ENCODE data around the gene SFTPA1. TPM values are rescaled to one million over a fixed set of nuclear protein-coding genes. Genes with fewer than 3 reads are reported as not detected.
"Not testable (repeated sequence)": the region's sequence is repeated elsewhere in the genome, so short reads cannot be mapped to it uniquely, and the experiment has no call there.

Gene SFTPA1
- polyA plus RNA-seq, 3 donors = not detected

- intact Hi-C loops (cut with micrococcal nuclease) = no loop called here
- H3K9ac ChIP-seq (ENCODE audit: insufficient read depth, low read length, poor library complexity, severe bottlenecking) = no peak overlapping the region
- TF ChIP-seq, protein P1, sequence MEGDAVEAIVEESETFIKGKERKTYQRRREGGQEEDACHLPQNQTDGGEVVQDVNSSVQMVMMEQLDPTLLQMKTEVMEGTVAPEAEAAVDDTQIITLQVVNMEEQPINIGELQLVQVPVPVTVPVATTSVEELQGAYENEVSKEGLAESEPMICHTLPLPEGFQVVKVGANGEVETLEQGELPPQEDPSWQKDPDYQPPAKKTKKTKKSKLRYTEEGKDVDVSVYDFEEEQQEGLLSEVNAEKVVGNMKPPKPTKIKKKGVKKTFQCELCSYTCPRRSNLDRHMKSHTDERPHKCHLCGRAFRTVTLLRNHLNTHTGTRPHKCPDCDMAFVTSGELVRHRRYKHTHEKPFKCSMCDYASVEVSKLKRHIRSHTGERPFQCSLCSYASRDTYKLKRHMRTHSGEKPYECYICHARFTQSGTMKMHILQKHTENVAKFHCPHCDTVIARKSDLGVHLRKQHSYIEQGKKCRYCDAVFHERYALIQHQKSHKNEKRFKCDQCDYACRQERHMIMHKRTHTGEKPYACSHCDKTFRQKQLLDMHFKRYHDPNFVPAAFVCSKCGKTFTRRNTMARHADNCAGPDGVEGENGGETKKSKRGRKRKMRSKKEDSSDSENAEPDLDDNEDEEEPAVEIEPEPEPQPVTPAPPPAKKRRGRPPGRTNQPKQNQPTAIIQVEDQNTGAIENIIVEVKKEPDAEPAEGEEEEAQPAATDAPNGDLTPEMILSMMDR (IDR thresholded peaks at IDR 0.05) = no peak
- no peaks in the 10 kb centered on the region for H3K79me2 ChIP-seq (ENCODE audit: insufficient read depth, low read length)
- no peaks in the 10 kb centered on the region for H3K4me1 Mint-ChIP-seq
- no peaks in the 10 kb centered on the region for H3K36me3 ChIP-seq (replicated peaks in 1 of 2; ENCODE audit: control insufficient read depth in 1 of 2, insufficient read depth in 2 of 2, low read length in 2 of 2)
- H3K27ac Mint-ChIP-seq = no peak overlapping the region
- no peak for DNase-seq
- no peaks in the 10 kb centered on the region for H3K4me1 ChIP-seq (ENCODE audit: control insufficient read depth in 1 of 2, insufficient read depth in 2 of 2, low read length in 2 of 2)
- H2AFZ ChIP-seq (ENCODE audit: insufficient read depth, low read depth, low read length, poor library complexity, severe bottlenecking) = no peak overlapping the region
- no peaks in the 10 kb centered on the region for H3K36me3 Mint-ChIP-seq
- H3K9me3 Mint-ChIP-seq = no peaks in the 10 kb centered on the region
- 87% methylated on average over 2 of the region's 3 CpGs for WGBS (ENCODE audit: insufficient coverage)
- H3K9me3 ChIP-seq (replicated peaks in 1 of 2; ENCODE audit: control insufficient read depth in 1 of 2, insufficient read depth in 1 of 2, low read length in 2 of 2) = no peaks in the 10 kb centered on the region
- H3K4me2 ChIP-seq (replicated peaks; ENCODE audit: extremely low read depth, low read length, poor library complexity, severe bottlenecking) = no peak overlapping the region
- no peaks in the 10 kb centered on the region for H3K27me3 ChIP-seq (ENCODE audit: control insufficient read depth in 2 of 2, insufficient read depth in 2 of 2, low read length in 2 of 2)
- no peak overlapping the region for H3K4me3 Mint-ChIP-seq
- H4K20me1 ChIP-seq (ENCODE audit: insufficient read depth, low read length) = no peaks in the 10 kb centered on the region
- peaks cover 0 to 1% (median 0%) of the 10 kb centered on the region in 3 donors for H3K27me3 Mint-ChIP-seq (ENCODE audit: low read depth in 3 of 3)
- H3K4me3 ChIP-seq (replicated peaks in 1 of 3; ENCODE audit: low read depth in 2 of 3, low read length in 3 of 3) = no peak overlapping the region
- no peak overlapping the region for H3K27ac ChIP-seq (ENCODE audit: low read depth in 1 of 2, low read length in 2 of 2)
Measured at GRCh38 chr10:79638318-79638717, 27.6 kb downstream of the SFTPA1 start.

DNA sequence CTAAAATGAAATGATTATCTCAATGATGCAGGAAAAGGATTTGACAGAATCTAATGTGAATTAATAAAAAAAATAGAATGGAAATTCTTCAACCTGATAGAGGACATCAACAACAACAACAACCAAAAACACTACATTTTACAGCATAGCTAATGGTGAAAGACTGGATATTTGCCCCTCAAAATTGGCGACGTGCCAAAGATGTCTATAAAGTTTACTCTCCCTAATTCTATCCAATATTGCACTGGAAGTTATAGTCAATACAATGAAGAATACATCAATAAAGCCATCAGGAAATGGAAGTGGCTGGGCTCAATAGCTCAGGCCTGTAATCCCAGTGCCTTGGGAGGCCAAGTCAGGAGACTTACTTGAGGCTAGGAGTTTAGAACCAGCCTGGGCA lies 42.0 kb downstream of the SFTPA1 start:
- H3K9me3 ChIP-seq (replicated peaks in 1 of 2; ENCODE audit: control insufficient read depth in 1 of 2, insufficient read depth in 1 of 2, low read length in 2 of 2); H4K20me1 ChIP-seq (ENCODE audit: insufficient read depth, low read length); H3K27me3 Mint-ChIP-seq (ENCODE audit: low read depth in 3 of 3); H3K9me3 Mint-ChIP-seq; H3K79me2 ChIP-seq (ENCODE audit: insufficient read depth, low read length); H3K27ac ChIP-seq (ENCODE audit: low read depth in 1 of 2, low read length in 2 of 2); H3K36me3 ChIP-seq (replicated peaks in 1 of 2; ENCODE audit: control insufficient read depth in 1 of 2, insufficient read depth in 2 of 2, low read length in 2 of 2); H3K4me3 ChIP-seq (replicated peaks in 1 of 3; ENCODE audit: low read depth in 2 of 3, low read length in 3 of 3); H3K27me3 ChIP-seq (ENCODE audit: control insufficient read depth in 2 of 2, insufficient read depth in 2 of 2, low read length in 2 of 2); H3K9ac ChIP-seq (ENCODE audit: insufficient read depth, low read length, poor library complexity, severe bottlenecking); H3K4me3 Mint-ChIP-seq; H2AFZ ChIP-seq (ENCODE audit: insufficient read depth, low read depth, low read length, poor library complexity, severe bottlenecking); H3K27ac Mint-ChIP-seq; H3K36me3 Mint-ChIP-seq; H3K4me1 ChIP-seq (ENCODE audit: control insufficient read depth in 1 of 2, insufficient read depth in 2 of 2, low read length in 2 of 2); intact Hi-C loops (cut with micrococcal nuclease); H3K4me1 Mint-ChIP-seq; DNase-seq; H3K4me2 ChIP-seq (replicated peaks; ENCODE audit: extremely low read depth, low read length, poor library complexity, severe bottlenecking): not testable (repeated sequence)
- no CpG with 5 or more reads among the region's 2 CpGs for WGBS (ENCODE audit: insufficient coverage)

DNA sequence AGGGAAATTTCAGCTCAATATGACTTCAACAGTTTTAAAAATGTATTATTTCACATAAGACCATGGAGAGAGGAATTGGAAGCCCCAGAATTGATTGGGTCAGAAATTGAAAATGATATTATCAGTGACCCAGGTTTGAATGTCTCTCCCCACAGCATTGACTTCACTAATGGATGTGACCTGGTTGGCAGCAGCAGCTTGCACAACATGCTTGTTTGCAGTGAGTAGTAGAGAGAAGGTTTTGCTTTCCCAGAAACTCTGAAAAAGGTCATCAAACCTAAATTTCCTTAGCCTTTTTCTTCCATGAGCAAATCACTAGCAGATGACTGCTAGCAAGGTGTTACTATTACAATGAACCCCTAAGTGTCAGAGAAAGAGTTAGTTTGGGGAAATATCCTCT lies 52.5 kb downstream of the SFTPA1 start:
- H3K9me3 Mint-ChIP-seq; H3K27me3 ChIP-seq (ENCODE audit: control insufficient read depth in 2 of 2, insufficient read depth in 2 of 2, low read length in 2 of 2); H3K4me3 Mint-ChIP-seq; H3K9me3 ChIP-seq (replicated peaks in 1 of 2; ENCODE audit: control insufficient read depth in 1 of 2, insufficient read depth in 1 of 2, low read length in 2 of 2); H2AFZ ChIP-seq (ENCODE audit: insufficient read depth, low read depth, low read length, poor library complexity, severe bottlenecking); H3K36me3 Mint-ChIP-seq; DNase-seq; H3K4me2 ChIP-seq (replicated peaks; ENCODE audit: extremely low read depth, low read length, poor library complexity, severe bottlenecking); H3K27ac ChIP-seq (ENCODE audit: low read depth in 1 of 2, low read length in 2 of 2); H3K27me3 Mint-ChIP-seq (ENCODE audit: low read depth in 3 of 3); H3K4me1 Mint-ChIP-seq; H3K4me3 ChIP-seq (replicated peaks in 1 of 3; ENCODE audit: low read depth in 2 of 3, low read length in 3 of 3); H3K36me3 ChIP-seq (replicated peaks in 1 of 2; ENCODE audit: control insufficient read depth in 1 of 2, insufficient read depth in 2 of 2, low read length in 2 of 2); H3K27ac Mint-ChIP-seq; intact Hi-C loops (cut with micrococcal nuclease); H4K20me1 ChIP-seq (ENCODE audit: insufficient read depth, low read length); H3K9ac ChIP-seq (ENCODE audit: insufficient read depth, low read length, poor library complexity, severe bottlenecking); H3K79me2 ChIP-seq (ENCODE audit: insufficient read depth, low read length); H3K4me1 ChIP-seq (ENCODE audit: control insufficient read depth in 1 of 2, insufficient read depth in 2 of 2, low read length in 2 of 2): not testable (repeated sequence)

DNA sequence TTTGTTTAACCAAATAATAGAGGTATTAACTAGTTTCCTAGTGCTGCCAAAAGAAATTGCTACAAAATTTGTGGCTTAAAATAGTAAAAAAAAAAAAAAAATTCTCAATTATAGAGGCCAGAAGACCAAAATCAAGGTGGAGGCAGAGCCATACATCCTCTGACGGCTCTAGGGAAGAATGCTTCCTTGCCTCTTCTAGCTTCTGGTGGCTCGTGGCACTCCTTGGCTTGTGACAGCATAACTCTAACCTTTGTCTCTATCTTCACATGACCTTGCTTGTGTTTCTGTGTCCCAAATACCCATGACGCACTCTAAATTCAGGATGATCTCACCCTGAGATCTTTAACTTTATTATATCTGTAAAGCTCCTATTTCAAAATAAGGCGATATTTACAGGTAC lies 53.9 kb downstream of the SFTPA1 start:
- intact Hi-C loops (cut with micrococcal nuclease); H3K27me3 ChIP-seq (ENCODE audit: control insufficient read depth in 2 of 2, insufficient read depth in 2 of 2, low read length in 2 of 2); DNase-seq; H3K9me3 ChIP-seq (replicated peaks in 1 of 2; ENCODE audit: control insufficient read depth in 1 of 2, insufficient read depth in 1 of 2, low read length in 2 of 2); H3K27ac Mint-ChIP-seq; H2AFZ ChIP-seq (ENCODE audit: insufficient read depth, low read depth, low read length, poor library complexity, severe bottlenecking); H3K36me3 Mint-ChIP-seq; H3K9ac ChIP-seq (ENCODE audit: insufficient read depth, low read length, poor library complexity, severe bottlenecking); H4K20me1 ChIP-seq (ENCODE audit: insufficient read depth, low read length); H3K4me3 Mint-ChIP-seq; H3K4me3 ChIP-seq (replicated peaks in 1 of 3; ENCODE audit: low read depth in 2 of 3, low read length in 3 of 3); H3K36me3 ChIP-seq (replicated peaks in 1 of 2; ENCODE audit: control insufficient read depth in 1 of 2, insufficient read depth in 2 of 2, low read length in 2 of 2); H3K4me1 ChIP-seq (ENCODE audit: control insufficient read depth in 1 of 2, insufficient read depth in 2 of 2, low read length in 2 of 2); H3K4me1 Mint-ChIP-seq; H3K27ac ChIP-seq (ENCODE audit: low read depth in 1 of 2, low read length in 2 of 2); H3K27me3 Mint-ChIP-seq (ENCODE audit: low read depth in 3 of 3); H3K4me2 ChIP-seq (replicated peaks; ENCODE audit: extremely low read depth, low read length, poor library complexity, severe bottlenecking); H3K9me3 Mint-ChIP-seq; H3K79me2 ChIP-seq (ENCODE audit: insufficient read depth, low read length): not testable (repeated sequence)
- WGBS (ENCODE audit: insufficient coverage) = 100% methylated on average over 1 of the region's 4 CpGs

Measured in CD14-positive monocyte (primary cell).